NCI-H2196 treated with DMSO at 0.1 percent for 48 hours (cell line): ENCODE results near the gene DEPDC1.
"Not testable (repeated sequence)": the region's sequence is repeated elsewhere in the genome, so short reads cannot be mapped to it uniquely, and the experiment has no call there.

ENCODE experiments used
- DNase-seq: peaks from one replicate; lab custom pipeline; 2025; ENCODE audit not compliant: unreplicated experiment; lab: John Stamatoyannopoulos, UW

The DEPDC1 gene

DNA sequence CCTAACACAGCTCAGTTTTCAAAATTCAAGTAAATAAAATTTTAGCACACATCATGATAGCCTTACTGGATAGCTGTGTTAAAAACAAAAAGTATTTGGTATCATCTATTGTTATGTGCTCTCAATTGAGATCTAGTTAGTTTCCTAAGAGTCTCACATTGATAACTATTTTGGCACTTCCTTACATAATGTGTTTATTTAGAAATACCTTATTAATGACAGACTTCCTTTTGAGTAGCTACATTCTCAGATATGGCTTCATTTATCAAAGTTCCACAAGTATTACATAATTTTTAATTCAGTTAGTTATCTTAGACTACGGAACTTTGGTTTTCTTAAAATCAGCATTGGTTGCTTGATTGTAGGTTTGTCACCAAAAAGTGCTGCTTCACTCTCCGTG is 20.3 kb downstream of the DEPDC1 start:
- not testable (repeated sequence) for DNase-seq

DNA sequence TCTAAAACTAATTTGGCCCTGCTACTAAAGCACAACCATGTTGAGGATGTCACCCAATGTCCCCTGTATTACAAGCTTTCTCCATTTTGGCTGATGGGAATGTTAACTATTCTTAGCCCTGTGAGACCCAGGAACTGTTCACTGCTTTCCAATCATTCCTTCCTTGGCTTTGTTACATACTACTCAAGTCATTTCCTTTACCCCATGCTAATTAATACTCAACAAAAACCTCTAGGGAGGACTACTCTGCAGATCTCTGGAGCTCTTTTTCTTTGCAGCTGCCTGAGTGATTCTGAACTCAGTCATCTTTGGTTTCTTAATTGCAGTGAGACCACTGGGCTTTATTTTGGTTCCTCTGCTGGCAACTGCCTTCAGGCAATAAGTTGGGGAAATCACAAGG is 23.8 kb downstream of the DEPDC1 start:
- DNase-seq = no peak

DNA sequence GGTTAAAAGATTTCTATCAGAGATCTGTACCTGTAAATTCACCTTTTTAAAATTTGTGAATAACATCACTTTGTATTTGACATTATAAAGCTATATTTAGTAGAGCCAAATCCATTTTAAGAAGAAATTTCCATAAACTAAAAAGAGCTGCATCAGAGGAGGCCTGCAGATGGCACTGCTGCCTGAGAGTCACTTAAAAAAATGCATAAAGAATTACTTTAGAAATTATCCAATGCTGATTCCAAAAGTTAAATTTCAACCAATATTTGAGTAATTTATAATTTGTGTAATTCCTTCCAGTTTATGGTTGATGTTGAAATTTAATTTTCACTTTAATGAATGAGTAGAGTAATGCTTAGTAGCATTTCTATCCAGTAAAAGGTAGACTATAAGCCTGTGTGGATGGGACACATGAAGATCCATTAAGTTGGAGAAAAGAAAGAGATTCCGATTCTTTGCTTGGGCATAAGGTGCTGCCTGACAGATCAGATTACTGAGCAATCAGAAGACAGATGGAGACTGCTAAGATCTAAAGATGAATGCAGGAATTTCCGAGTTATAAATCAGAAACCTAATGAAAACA is 26.4 kb downstream of the DEPDC1 start:
- peak; percentile 6 for DNase-seq

DNA sequence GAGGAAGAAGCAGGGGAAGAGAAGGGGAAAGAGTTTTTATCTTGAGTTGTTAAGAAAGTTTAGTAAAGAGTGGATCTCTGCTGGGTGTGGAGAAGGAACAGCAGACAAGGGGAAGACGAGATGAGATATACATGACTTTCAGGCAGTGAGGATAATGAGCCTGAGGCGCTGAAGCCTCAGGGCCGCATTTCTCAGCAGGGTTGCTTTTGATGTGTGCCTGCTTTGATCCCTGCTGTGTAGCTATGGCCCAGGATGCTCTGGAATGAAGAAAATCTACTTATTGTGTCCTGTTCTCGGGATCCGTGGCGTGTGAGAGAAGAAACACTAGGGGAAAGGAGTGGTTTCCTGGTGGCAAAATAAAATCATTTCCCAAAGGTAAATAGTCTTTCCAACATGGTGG is 32.0 kb downstream of the DEPDC1 start:
- DNase-seq = no peak

DNA sequence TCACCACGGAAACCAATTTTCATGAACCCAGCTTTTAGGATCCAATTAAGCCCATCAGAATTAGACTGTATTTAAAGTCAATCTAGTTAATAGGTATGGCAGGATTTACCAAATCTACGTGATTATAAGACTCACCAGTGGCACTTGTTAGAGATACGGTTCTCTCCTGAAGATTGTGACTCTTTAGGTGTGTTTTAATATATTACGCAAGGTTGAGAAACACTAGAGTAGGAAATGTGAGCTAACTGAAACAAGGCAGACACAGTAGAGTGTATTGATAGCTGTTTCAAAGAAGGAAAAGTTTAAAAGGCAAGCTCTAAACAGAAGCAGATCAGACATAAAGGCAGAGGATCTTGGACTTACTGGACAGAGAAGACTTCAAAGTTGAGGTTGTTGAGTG is 35.9 kb downstream of the DEPDC1 start:
- DNase-seq = no peak

DNA sequence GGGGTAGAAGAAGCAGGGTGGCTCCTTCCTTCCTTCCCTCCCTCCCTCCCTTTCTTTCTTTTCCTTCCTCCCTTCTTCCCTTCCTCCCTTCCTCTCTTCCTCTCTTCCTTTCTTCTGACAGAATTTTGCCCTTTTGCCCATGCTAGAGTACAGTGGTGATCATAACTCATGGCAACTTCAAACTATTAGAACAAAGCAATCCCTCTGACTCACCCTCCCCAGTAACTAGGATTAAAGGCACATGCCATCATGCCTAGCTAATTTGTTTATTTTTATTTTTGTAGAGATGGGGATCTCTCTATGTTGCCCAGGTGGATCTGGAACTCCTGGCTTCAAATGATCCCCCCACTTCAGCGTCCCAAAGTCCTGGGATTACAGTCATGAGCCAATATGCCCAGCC is 37.1 kb downstream of the DEPDC1 start:
- DNase-seq = no peak

DNA sequence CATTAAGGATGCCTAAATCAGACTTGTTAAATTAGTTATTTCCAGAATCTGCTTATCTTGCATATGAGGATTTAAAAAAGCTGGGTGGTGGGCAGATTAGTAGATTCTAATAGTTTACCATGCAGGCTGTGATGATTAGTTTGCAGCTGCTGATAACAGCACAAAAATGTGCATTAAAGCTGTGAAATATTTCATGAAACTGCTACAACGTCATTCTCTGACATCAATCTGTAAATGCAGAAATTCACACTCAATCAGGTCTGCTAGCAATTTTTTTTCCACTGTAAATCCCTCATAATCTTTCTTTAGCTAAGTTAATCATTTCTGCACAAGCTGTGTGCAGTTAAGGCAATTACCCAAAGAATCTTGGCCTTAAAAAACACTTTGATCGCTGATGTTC is 37.8 kb downstream of the DEPDC1 start:
- DNase-seq = no peak

DNA sequence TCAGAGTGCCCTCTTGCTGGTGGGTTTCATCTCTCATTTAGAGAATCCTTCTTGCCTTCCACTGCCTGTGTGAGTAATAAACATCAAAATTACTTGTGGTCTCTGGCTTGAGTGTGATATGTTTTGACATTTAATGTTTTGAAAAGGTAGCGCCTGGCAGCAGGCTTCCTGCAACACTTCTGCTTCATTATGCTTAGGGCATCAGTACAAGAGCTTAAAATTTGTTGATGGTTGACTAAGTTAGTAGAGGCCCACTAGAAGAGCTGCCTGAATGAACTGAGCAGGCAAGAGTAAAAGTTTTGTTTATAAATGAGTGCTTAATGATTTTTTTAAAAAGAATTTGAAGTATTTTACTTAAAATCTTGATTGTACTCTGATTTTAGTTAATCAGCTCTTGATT is 40.7 kb downstream of the DEPDC1 start:
- DNase-seq = no peak

DNA sequence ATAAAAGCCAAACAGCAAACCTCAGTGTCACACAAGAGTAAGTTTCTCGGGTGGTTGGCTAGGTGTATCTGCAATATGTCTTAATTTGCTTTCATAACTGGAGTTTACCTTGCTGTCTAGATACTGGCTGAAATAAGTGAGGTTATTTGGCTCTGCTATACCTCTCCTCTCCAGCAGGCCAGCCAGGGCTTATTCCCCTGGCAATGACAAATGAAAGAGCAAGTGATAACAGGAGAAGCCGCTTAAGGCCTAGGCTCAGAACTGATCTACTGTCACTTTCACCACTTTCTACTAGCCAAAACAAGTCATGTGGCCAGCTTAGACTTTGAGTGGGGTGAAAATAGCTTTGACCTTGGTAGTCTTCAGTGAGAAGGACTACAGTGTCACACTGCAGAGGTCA is 42.3 kb downstream of the DEPDC1 start:
- no peak for DNase-seq

DNA sequence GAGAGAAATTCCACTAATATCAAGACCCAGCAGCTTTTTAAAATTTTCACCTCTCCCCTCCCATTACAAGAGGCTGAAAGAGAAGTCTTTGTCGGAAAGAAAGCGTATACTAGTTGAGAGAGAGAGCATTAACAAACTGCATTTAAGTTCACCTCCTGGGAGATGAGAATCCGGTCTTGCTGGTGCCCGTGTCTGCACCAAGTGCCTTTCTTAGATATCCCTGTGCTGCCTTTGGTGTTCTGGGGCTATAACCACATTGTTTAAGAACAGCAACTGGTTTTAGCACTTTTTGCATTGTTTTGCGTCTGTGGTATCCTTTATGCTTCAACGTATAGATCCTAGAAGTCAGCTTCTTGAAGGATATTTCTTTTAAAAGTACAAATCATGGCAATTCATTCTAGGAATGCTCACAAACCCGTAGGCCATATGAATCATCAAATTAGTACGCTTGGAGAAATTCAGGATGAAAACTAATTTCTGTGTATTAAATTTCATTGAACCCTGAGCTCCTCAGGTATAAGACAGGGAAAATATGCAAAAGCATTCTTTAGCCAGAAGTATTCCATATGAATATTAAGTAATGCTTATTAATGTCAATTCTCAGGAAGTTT is 43.7 kb downstream of the DEPDC1 start:
- no peak for DNase-seq

DNA sequence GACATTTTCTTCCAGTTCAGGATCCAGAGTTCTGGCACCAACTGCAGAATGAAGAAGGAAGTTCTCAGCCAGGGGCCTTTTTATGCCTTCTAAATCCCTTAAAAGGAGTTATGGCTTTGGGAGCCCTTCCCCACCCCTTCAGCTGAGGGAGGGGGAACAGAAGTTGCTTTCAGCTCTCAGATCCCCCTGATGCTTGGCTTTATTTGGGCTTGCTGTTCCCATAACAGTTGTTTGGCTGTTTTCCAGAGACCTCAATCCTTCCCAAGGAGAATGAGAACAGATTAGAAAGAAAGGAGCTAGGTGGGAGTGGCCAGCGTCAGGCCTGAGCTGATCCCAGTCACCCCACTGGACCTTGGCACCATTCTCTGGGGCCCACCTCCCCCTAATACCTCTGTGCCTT is 47.0 kb downstream of the DEPDC1 start, which contains the start of gene RPE65:
Gene RPE65, minus strand, starts transcription at position 54 of the 400 bp plus-strand sequence. Its CDS starts 49 bp downstream, at position 5.
- no peak for DNase-seq

DNA sequence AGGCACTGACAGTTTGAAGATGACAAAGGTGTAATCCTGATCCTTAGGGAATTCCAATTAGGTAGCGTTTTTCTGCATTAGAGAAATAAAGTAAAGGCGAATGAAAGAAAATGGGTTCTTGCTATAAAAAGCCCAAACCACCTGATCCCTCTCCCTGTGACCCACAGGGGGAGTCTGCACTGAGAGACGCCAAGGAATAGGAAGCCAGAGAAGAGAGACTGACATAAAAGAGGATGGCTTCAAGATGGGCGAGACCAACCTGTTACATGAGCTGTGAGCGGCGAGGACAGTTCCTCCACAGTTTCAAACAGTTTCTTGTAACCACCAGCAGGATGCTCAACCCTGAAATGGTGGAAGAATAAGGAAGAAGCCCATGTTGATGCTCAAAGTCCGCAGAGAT is 48.5 kb downstream of the DEPDC1 start:
- no peak for DNase-seq

DNA sequence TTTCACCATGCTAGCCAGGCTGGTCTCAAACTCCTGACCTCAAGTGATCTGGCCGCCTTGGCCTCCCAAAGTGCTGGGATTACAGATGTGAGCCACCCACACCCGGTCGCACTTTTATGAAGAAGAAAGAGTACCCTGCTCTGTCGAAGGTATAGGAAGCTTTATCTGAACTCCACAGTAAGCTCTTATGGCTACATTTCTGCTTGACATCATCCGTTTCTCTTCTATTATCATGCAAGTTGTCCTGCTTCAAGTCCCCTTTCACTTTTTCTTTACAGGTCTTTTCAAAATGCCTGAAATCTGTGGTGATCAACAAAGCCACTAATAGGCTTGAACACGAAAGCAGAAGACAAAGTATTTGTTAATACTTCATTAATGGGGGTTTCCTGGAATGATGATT is 51.2 kb downstream of the DEPDC1 start:
- no peak for DNase-seq

DNA sequence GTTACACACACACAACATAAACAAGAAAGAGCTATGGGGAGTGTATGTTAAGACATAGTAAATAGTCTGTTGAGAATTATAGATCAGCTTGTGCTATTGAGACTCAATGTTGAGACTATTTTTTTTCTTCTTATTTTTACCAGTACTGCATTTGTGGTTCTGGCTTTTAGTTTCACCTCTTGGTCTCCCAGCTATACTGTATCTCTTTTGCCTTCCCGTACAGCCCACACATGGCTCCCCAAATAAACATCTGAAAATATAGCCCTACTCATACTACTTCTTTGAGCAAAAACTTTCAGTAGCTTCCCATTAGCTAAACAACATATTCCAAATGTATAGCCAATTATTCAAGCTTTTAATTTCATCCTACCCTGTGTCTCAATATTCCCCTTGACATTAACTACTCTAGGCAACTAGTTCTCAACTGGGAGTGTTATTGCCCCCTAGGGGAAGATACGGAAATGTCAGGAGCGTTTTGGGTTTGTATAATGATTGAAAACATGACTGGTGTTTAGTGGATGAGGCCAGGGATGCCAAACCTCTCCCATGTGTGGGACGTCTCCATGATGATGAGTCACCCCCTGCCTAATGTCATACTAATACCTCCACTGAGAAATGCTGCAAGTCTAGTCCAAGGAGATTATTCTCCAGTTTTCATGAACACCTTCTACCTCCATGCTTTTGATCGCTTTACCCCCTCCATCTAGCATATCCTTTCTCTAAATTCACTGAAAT is 53.9 kb downstream of the DEPDC1 start:
- DNase-seq = no peak

DNA sequence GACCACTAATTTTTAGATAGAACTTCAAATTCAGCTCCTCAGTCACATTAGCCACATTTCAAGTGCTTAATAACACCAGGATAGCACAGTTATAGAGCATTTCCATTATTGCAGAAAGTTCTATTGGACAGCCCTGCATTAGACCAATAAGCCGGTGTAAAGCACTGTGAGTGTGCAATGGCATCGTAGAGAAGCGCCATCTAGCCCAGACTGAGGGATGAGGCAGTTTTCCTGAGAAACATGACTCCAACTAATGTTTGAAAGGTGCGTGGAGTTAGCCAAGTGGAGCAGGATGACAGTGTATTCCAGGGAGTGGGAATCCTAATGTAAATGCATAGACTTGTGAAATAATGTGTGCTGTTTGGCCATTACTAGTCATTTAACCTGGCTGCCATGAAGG is 54.9 kb downstream of the DEPDC1 start:
- DNase-seq = no peak

DNA sequence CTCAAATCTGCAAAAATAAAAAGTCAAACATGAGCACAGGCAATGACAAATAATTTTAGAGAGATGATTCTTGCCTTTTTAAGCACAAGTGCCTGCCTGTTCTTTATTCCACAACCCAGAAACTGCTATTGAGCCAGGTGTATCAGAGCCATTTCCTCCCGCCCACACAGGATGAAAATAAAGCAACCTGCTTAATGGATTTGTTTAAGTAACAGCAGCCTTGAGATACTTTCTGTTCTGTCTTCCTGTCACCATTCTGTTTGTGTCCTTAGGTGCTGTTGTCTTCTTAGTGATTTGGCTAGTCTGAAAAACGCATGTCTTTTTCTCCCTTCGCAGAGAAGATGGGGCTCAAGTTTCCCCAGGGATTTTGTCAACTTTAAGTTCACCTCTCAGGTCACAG is 58.6 kb downstream of the DEPDC1 start:
- no peak for DNase-seq

DNA sequence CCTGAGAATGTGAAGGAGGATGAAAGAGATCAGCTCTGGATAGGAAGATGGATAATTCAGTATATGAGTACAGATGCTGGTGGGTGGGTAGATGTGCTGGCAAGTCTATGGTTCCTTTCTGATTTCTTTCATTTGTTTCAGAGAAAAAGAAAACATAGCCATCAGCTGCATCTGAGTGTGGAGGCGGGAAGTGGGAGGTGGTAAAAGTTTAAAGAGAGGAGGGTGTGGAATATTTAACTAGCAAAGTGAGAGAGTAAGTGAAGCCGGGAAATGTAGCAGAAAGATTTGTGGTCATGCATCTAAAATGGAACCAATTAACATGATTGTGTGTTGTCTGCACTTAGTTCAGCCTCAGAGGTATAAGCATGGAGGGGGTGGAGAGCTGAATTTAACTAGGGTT is 63.5 kb downstream of the DEPDC1 start:
- DNase-seq = no peak

DNA sequence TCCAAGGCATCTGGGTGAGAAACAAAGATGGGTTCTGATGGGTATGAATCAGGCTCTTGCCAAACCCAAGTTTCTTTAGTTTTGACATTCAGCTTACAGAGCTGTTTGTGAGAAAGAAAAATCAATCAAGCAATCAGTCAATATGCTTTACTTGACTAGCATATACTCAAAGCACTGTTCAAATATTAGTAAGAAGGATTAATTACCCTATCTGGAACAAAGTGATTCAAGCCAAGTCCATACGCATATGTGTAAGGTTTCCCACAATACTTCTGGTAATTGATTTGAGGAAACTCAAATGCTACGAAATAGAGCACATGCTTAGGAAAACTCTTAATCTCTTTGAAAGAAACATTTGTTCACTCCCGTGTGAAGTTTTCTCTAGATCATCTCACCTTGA is 65.8 kb downstream of the DEPDC1 start:
- no peak for DNase-seq

DNA sequence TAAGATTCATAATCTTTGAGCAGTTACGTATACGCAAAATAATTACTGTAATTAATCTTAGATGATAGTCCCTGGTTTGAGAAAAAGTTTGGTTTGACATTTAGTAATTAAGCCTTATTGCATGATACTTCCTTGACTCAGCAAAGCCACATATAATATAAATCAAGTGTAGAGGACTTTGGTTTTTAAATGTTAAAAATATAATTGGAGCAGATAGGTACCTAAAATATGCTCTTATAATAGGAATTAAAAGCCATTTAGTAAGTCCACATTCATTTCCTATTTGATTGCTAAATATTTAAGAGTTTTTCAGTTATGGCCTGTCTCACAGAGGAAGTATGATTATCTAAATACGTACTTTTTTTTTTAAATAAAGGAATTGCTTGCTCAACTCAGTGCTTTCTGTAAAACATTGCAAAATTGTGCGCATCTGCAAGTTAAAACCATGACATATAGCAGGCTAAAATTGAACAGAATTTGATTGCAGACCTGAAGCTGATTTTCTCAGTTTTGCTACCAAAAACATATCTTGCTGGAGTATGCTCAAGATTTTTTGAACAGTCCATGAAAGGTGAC is 67.6 kb downstream of the DEPDC1 start:
- no peak for DNase-seq

DNA sequence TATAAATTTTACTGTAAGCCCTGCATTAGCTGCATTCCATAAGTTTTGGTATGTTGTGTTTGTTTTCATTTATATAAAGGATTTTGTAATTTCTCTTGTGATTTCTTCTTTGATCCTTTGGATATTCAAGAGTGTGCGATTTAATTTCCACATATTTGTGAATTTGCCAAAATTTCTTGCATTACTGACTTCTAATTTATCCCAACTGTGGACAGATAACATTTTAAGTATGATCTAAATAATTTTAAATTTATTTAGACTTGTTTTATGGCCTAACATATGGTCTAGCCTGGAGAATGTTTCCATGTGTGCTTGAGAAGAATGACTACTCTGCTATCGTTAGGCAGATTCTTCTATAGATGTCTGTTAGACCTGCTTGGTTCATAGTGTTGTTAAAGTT is 70.3 kb downstream of the DEPDC1 start:
- no peak for DNase-seq
